Measurements from ENCODE around the gene RASGRF2.

DNA sequence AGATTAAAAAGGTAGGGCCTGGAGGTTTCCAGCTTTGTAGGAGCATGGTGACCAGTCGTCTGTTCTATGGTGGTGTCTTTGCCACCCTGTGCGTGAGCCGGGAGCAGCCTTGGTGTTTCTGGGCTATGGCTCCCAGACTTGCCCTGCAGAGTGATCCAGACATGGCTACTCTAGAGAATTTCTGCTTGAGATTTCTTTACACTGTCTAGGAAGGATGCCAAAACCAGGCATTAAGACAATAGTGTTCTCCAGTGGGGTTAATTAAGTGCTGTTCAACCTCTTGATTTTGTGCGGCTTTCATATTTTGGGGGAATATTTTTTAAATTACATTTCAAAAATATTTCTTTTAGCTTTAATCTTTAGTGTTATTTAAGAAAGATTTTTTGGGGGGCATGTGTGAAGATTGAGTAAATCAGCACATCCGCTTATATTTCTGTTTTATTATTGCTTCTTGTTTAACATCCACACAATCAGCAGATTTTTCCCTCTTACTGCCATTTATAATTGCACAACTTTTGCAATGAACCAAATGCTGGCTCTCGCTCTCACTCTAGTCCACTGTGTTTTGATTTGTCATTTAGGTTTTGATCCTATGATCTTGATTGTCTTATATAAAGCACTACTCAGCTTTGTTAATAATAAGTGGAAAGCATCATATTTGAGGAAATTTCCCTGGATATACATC, 110.5 kb downstream of the RASGRF2 start:
- TF ChIP-seq, protein P1, sequence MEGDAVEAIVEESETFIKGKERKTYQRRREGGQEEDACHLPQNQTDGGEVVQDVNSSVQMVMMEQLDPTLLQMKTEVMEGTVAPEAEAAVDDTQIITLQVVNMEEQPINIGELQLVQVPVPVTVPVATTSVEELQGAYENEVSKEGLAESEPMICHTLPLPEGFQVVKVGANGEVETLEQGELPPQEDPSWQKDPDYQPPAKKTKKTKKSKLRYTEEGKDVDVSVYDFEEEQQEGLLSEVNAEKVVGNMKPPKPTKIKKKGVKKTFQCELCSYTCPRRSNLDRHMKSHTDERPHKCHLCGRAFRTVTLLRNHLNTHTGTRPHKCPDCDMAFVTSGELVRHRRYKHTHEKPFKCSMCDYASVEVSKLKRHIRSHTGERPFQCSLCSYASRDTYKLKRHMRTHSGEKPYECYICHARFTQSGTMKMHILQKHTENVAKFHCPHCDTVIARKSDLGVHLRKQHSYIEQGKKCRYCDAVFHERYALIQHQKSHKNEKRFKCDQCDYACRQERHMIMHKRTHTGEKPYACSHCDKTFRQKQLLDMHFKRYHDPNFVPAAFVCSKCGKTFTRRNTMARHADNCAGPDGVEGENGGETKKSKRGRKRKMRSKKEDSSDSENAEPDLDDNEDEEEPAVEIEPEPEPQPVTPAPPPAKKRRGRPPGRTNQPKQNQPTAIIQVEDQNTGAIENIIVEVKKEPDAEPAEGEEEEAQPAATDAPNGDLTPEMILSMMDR (IDR thresholded peaks at IDR 0.05; ENCODE audit: insufficient read depth, low read length): no peak
- TF ChIP-seq, protein P2, sequence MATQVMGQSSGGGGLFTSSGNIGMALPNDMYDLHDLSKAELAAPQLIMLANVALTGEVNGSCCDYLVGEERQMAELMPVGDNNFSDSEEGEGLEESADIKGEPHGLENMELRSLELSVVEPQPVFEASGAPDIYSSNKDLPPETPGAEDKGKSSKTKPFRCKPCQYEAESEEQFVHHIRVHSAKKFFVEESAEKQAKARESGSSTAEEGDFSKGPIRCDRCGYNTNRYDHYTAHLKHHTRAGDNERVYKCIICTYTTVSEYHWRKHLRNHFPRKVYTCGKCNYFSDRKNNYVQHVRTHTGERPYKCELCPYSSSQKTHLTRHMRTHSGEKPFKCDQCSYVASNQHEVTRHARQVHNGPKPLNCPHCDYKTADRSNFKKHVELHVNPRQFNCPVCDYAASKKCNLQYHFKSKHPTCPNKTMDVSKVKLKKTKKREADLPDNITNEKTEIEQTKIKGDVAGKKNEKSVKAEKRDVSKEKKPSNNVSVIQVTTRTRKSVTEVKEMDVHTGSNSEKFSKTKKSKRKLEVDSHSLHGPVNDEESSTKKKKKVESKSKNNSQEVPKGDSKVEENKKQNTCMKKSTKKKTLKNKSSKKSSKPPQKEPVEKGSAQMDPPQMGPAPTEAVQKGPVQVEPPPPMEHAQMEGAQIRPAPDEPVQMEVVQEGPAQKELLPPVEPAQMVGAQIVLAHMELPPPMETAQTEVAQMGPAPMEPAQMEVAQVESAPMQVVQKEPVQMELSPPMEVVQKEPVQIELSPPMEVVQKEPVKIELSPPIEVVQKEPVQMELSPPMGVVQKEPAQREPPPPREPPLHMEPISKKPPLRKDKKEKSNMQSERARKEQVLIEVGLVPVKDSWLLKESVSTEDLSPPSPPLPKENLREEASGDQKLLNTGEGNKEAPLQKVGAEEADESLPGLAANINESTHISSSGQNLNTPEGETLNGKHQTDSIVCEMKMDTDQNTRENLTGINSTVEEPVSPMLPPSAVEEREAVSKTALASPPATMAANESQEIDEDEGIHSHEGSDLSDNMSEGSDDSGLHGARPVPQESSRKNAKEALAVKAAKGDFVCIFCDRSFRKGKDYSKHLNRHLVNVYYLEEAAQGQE (IDR thresholded peaks at IDR 0.05; ENCODE audit: insufficient replicate concordance, low read depth): no peak
- no peak for TF ChIP-seq POLR2AphosphoS5 (IDR thresholded peaks at IDR 0.05; ENCODE audit: low read depth)
